GM21737 (cell line): Measurements from ENCODE around the gene ZNHIT3.

ENCODE experiments used
- ATAC-seq: cut with Tn5 transposase; IDR thresholded peaks from one replicate; pipeline ENCODE4 v1.9.1; 2021; ENCODE audit warnings: mild to moderate bottlenecking, moderate library complexity; ENCODE audit not compliant: unreplicated experiment

Gene ZNHIT3

DNA sequence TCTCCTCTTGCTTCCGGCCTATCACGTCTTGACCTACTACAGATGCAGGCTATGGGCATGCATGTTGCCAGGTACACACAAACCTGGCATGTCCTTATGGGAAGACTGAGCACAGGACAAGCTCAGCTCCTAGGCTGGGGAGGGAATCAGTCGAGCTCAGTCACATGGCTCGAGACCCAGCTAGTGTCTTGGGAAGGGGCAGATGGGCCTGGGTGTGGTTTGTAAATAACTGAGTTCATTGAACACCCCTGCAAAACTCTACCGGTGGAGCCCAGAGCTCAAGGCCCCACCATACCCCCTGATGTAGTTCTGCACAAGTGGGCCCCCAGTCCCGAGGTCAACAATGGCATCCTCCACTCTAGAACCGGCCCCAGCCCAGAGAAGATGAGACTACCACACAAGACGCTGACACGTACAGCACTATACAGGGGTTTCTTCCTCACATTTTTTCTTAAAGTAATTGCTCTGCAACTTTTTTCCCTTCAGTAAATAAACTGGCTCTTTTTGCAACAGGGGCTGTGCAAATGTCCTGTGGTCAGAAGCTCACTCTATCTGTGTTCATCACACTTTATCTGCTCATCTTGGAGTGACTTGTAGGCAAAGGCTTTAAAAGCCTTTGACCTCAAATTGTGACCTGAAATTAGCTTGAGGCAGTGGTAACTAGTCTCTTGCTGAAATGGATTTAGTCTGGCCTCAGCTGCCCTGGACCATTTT, 22.9 kb downstream of the ZNHIT3 start:
- no peak for ATAC-seq

DNA sequence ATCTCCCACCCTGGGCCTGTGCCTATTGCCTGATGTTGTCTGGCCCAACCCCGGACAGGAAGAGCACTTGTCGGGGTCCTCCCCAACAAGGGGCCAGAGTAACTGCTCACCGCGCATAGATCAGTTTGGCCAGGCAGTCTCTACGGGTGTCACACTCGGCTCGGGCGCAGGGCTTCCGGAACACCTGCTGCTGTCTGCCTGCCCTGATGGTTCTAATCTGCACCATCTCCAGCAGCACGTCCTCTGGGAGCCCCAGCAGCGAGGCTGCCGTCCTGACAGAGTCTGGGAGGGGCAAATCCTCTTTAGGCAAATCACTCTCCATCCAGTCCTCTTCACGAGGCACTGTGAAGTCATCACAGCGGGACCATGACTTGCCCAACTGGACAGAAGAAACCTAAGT, 24.2 kb downstream of the ZNHIT3 start:
- no peak for ATAC-seq

DNA sequence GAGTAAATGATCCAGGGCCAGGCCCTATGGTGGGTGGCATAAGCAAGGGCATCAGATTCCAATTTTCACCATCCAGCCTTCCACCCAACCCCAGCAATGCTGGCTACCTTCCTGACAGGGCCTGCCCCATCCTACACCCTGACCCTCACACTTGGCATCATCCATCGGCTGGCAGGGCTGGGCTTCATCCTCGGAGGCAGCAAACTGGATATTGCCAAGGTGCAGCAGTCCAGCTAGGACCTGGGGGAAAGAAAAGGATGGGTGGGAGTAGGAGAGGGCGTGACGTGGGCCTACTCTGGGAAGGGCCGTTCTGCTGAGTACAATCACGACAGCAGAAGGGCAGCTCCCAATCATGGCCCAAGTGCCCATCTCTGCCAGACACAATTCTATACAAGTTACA, 24.7 kb downstream of the ZNHIT3 start:
- no peak for ATAC-seq

DNA sequence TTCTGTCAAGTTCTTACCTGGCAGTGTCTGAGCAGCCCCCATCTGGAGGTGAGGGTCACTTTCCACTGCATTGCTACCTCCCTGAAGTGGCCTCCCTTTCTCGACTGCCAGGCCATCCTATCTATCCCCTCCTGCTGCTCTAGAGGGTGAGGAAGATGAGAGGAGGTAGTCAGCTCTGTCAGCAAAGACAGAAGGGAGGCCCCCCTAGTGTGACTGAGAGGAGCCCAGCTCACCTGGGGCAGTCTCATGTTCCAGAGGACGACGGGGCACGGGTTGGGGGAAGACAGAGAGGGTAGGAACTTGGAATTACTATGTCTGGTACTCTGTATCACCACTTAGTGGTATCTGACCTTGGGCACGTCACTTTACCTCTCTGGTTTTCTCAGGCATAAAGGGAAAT, 26.2 kb downstream of the ZNHIT3 start:
- no peak for ATAC-seq

DNA sequence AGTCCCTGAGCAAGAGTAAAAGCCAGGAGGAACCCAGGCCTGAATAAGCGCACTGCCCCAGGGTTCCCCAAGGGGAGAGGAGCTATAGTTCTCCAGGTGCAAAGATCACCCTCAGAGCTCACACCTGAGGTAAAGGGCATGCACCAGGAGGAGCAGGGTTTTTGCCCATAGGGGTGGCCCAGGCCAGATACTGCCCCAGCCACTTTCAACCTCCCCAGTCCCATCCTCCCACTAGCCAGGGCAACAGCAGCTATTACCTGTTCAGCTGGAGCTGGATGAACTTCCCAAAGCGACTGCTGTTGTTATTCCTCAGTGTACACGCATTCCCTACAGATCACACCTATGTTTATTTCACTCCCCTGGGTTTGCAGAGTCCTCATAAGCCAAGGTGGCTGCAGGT, 28.4 kb downstream of the ZNHIT3 start:
- ATAC-seq, result no peak

DNA sequence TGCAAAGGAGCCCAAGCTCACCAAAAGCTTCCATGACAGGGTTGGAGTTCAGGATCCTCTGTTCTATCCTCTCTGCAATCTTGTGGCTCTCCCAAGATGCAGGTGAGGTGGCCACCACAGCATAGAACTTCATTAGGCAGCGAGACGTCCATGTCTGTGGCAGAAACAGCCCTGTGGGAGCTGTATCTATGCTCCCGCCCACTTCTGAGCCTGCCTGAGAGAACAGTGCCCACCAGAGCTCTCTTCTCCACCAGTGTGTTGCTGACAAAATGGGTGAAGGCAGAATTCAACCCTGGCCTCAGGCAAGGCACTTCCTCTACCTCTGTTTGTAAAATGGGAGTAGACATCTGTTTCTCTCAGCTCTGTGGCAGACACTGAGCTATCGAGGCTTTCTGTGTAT, 29.4 kb downstream of the ZNHIT3 start:
- no peak for ATAC-seq

DNA sequence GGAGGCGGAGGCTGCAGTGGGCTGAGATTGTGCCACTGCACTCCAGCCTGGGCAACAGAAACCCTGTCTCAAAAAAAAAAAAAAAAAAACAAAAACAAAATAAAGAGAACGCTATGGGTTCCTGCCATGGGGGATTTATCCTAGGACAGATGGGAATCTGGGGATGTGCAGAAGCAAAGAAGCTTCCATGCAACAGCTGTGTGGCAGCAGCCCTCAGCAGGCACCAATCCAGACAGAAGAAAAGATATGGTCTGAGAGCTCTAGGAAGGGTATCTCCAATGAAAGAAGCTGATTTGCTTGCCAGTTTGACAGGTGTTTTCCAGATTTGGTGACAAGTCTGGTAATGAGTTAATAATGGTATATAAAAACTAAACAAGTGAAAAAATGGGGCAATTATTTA, 36.6 kb downstream of the ZNHIT3 start:
- no peak for ATAC-seq

DNA sequence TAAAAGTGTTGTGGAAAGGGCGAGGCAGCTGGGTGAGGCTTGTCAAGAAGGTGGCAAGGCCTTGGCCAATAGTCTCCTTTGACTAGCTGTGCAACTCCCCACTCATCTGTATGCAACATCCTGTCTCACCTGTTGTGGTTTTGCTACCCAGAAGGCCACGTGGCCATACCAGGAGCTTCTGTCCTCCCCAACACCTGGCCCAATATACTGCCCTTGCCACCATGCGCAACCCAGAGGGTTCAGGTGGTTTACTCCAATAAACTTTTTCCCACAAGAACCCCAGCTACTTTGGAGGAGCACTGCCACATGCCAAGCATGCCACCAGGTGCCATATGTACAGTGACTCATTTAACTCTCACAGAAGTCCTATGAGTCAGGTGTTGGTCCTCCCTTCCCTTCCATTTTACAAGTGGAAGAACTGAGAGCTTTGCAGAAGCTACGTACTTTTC, 38.0 kb downstream of the ZNHIT3 start:
- no peak for ATAC-seq

DNA sequence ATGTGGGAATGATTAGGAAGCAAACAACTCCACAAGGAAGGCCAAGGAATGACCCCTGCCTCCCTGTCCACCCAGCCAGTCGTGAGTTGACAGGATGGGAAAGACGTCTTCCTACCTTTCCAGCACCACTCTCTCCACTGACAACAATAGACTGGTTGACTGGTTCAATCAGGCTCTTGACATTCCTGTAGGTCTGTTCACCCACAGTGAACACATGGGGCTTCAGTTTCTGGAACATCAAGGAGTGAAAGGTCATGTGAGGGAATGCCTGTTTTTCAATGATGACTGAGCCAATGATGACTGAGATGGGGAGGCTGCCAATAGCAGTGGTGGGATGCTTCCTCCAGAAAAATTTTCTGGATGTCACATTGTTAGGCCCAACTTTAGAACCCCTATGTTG, 38.6 kb downstream of the ZNHIT3 start:
- ATAC-seq, result no peak

DNA sequence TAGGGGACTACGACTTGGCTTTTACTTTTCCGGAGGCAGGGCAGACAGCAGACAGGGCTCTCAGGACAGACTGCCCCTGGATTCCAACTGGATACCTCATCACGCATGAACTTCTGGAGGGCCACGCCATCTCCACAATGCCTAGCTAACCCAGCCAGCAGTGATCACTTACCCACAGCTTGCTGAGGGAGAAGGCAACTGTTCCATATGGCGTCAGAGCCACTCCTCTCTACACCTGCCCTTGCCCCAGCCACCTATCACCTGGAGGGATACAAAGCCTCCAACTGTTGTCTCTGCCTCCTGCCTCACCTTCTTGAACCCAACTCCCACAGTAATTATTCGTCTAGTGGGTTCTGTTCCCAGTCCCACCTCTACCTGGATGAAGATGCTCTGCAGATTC, 39.4 kb downstream of the ZNHIT3 start:
- no peak for ATAC-seq

DNA sequence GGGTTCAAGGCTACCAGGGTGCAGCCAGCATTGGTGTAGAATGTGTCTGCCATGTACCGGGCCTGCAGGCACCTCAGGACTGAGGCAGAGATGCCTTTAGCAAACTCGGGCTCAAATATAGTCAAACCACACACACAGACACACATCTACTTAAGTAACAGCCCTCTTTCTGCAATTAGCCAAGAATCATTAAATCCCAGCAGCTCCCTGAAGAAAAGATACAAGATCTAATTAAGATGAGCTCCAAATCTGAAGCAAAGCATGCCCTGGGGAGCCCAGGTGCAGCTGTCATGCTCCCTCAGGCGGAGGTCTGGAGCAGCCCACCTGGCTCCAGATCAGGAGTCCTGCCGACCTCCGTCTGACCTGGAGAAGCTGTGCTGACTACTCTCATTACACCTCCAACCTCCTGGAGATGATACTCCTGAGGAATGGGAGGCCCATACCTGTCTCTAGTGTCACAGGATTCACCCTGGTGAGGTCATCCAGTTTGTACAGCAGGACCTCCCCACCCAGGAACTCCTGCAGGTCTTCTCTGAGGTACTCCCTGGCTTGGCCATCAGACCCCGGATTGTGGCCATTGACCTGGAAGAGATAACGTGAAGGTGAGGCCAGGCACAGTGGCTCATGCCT, 41.3 kb downstream of the ZNHIT3 start:
- no peak for ATAC-seq

DNA sequence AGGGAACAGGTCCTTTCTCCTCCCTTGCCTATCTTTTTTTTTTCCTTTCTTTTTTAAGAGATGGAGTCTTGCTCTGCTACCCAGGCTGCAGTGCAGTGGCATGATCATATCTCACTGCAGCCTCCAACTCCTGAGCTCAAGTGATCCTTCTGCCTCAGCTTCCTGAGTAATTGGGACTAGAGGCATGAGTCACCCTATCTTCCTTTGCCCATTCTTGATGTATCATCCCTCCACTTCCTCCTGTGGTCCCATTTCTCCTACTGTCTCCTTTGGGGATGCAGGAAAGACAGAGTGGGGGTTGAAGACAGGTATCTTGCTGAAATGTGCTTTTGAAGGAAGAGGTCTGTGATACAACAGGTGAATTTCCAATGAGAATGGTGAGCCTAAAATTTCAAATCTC, 42.6 kb downstream of the ZNHIT3 start:
- no peak for ATAC-seq

DNA sequence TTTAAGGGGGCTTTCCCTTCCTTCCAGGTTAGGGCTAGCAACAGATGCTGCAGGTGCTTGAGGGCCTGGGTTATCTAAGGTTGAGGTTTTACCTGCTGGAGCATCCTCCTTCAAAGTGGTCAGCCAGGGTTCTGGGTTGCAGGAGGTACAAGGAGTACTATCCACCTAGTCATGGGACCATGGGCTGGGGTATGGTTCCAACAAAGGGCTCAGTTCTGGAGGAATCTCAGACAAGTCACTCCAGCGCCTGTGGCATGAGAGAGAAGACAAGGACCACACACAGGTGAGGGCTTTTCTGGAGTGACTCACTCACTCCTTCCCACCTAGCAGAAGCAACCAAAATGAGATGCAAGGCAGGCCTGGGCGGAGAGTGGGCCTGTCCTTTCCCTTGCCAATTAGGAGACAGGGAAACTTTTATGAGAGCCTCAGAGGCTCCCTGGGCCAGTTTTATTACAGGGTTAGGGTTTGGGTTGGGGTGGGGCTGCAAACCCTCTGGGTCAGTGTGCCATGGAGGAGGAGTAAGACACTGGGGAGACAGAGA, 46.0 kb downstream of the ZNHIT3 start:
- ATAC-seq, result no peak

DNA sequence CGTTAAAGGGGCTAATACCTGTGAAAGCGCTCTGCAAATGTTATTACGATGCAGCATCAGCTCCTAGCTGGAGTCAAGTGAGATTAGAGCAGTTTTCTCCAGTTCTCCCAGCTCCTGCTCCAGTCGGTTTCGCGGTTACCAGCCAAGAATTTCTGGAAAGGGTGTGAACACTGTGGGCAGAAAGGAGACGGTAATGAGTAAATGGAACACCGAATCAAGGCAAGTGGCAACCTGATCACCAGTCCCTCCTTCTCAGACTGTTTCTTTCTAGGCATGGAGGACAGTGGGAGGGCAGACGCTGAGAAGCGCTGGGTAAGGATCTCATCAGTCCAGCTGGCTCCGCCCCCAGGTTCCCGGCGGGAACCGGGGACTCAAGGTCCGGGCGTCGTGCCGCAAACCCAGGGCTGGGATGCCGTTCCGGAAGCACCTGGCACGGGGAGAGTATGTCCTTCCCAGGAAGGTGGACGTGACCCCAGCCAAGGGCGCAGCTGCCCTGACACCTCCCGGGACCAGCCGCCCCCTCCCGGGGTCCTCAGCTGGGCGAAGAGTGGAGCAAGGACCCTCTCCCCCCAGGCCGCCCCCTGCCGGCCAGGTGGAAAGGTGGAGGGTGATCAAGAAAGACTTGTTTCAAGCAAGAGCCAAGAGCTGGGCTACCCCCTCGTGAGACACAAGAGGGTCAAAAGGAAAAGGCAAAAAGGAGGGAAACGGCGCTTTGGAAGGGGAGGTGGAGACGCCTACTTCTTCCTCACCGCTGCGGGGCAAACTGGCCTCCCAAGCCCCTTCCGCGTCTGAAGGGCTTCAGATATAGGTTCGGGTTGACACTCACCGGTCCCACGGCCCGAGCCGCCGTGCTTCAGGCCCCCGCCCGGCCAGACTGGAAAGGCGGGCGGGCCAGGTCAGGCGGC, 47.7 kb downstream of the ZNHIT3 start:
- ATAC-seq, result peak; percentile 34

DNA sequence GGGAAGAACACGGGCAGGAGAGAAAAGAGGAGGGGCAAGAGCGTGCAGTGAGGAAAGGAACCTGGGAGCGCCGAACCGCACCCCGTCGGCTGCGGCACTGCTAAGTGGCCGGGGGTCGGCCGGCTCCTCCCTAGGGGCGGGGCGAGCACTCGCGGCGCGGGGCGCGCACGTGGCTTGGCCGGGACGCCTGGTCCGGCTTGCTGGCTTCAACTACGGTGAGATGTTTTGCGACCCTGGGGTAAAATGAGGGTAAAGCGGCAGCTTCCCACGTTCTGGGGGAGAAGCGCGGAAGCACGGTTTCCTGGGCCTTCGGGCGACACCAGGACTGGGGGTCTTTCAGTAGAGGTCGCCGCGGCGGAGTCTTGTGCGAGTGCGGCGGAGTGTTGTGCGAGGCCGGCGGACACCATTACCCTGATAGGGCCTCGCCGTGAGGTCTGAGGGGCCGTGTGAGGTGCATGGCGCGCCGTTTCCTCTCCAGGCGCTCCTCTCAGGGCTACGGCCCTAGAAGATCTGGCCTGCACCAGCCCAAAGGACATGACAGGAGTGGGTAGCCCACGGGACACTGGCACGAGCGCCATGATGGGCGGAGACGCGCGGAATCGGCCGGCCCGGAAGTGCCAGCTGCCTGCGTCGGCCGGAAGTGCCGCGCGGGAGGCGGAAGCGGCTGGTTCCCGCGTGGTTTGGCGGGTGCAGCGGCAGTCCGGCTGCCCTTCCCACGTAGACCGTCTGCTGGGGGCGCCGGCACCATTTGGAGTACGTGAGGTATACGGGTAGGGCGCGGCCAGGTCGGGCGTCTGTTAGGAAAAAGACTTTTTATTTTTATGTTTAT, 48.6 kb downstream of the ZNHIT3 start, which contains the start of the genes MYO19 and PIGW:
TSS of gene MYO19 (minus strand) at position 29 of the 829 bp plus-strand sequence. CDS start 2,330 bp downstream, outside the sequence.
TSS of gene PIGW (plus strand) at position 148 of the 829 bp plus-strand sequence. CDS start 2,115 bp downstream, outside the sequence.
- ATAC-seq, result peak; percentile 59

DNA sequence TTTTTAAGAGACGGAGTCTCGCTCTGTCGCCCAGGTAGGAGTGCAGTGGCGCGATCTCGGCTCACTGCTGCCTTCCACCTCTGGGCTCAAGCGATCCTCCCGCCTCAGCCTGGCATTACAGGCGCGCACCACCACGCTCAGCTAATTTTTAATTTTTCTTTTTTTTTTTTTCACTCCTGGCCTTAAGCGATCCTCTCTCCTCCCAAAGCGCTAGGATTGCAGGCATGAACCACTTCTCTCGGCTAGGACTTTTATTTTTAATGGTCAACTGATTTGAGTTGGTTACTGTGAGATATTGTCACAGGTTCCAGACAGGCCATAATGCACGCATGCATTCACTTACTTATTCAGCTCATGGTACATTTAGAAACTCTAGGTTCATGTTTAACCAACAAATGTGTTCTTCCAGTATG, 49.2 kb downstream of the ZNHIT3 start:
- no peak for ATAC-seq

DNA sequence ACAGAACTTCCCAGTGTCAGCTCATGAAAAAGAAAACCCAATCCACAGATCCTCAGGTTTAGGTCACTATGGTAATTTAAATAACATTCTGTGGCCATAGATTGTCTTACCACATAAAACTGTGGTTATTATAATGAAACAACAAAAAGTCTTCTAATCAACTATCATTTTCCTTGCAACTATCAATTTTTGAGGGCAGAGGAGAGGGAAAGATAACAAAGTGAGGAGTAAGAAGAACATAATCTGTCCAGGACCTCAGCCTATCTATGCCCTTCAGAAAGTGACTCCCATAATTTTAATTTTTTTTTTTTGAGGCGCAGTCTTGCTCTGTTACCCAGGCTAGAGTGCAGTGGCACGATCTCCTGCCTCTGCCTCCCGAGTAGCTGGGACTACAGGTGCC, 54.2 kb downstream of the ZNHIT3 start:
- no peak for ATAC-seq

DNA sequence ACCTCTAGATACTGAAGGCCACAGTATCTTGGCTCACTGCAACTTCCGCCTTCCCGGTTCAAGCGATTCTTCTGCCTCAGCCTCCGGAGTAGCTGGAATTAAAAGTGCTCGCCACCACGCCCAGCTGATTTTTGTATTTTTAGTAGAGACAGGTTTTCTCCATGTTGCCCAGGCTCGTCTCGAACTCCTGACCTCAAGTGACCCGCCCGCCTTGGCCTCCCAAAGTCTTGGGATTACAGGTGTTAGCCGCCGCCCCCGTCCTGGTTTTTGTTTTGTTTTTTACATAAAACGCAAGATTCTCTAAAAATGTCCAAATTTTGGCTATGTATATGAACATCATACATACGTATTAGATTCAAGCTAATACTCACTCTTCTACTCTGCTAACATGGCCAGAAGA, 56.3 kb downstream of the ZNHIT3 start:
- ATAC-seq, result no peak

DNA sequence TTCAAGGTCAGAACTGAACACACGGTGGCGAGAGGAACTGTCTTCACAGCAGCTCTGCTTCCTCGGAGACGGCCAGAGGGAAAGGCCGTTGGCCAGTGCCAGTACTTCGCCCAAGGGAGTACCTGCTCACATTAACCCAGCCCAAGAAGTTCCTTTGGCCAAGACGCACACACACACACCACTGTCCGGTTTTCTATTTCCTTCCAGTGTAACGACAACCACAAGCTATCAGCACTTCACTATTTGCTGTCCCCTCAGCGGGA, 57.5 kb downstream of the ZNHIT3 start:
- peak; percentile 7 for ATAC-seq

DNA sequence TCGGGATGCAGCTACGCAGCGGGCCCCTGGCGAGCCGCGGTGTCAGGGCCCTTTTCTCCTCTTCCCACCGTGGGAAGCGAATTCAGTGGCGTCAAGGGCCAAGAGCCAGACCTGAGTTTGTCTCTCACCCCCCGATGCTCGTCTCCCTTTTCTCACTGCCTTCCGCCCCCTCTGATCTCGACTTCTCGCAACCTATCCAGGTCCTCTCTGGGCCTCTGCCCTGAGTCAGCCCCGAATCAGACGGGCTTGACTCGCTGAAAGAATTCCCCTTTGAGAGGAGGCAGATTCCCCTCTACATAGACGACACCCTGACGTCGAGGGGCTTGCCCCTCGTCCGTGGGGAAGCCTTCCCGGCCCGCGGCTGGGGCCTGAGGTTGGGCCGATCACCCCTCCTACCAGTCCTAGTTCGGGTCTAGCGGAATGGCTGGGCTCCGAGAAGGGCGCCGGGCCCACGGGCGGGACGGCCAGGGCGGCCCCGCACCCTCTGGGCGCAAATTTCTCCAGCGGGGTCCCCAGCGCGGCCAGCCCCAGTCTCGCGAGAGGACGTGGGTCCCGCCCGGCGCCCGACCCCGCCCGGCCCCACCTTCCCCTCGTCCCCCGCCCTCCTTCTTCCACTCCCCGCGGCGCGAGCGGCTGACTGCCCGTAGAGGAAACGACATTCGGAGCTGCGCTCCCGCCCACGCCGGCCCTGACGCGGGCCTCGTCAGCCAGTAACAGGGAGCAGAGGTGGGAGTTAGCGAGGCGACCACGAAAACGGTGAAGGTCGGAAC, 58.0 kb downstream of the ZNHIT3 start, which contains the start of gene GGNBP2:
TSS of gene GGNBP2 (plus strand) at position 613 of the 770 bp plus-strand sequence. CDS start 806 bp downstream, outside the sequence.
- ATAC-seq, result peak; percentile 50
